HG03521 (cell line): ENCODE measurements around the gene ASIC2.

Experiments
- ATAC-seq: cut with Tn5 transposase; IDR thresholded peaks from one replicate; pipeline ENCODE4 v1.9.1; 2021; ENCODE audit warnings: mild to moderate bottlenecking, moderate library complexity; ENCODE audit not compliant: unreplicated experiment

ASIC2 gene

DNA sequence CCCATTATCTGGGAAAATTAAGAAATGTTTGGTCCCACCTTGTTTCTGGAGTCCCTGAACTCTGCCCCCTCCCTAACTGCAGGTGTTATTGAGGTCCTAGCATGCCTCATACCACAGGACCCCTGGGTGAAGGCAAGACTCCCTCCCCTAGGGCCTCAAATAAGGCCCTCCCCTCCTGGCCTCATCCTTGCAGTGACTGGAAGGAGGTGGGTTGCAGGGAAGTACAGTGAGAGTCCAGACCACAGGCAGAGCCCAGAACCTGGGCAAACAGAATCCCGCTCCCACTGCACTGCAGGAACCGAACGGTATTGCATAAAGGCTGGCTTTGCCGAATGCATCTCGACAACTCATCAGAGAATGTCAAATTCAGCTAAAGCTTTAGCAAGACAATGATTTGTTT, 126.6 kb downstream of the ASIC2 start:
- ATAC-seq: no peak

DNA sequence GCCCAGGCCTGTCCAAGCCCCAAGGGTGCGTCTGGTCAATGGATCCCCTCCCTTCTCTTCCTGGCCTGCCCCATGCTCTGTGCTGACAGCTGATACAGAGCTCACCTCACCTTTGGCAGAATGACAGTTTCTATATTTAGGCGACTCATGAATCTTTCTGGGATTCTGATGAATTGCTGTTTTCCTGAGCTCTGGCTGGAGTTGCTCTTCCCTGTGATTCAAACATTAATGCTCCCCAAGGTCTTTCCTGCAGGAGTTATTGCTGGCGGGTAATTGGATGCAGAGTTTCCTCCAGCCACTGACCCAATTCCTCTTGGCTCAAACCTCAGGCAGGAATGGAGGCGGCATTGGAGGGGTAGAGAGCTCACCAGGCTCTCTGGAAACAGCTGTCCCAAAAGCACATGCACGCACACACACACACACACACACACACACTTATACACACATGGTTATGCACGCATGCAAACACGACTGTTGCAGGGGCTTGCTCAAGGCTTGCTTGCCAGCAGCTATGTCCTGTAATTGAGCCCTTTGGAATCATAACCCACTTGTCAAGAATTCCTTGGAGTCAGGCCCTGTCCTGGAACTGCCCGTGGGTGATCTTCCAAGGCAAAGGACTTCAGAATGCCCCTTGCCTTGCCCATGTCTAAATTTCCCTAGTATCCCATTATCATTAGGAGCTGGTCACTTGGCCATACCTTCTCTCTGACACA, 128.8 kb downstream of the ASIC2 start:
- no peak for ATAC-seq

DNA sequence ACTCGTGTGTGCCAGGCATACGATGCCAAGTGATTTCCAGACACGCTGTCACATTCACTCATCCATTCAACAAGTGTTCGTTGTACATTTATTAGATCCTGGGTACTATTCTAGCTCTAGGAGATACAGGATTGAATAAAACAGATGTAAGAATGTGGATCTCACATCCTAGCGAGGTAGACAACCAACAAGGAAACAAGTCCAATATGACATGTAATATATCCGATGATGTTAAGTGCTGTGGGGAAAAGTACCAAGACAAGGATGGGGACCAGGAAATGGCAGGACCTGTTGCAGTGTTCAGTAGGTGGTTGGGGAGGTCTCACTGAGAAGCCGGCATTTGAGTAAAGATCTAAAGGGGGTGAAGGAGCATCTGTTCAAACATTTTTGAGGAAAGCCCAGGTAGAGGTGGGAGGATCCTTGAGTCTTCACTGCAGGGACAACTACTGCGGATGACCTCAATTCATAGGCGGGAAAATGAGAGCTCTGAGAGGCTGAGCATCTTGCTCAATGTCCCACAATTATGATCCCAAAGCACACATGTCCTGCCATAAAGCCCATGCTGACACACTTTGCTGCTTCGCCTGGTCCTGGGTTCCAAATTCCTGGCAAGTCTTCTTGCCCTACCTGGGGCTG, 129.4 kb downstream of the ASIC2 start:
- ATAC-seq: no peak

DNA sequence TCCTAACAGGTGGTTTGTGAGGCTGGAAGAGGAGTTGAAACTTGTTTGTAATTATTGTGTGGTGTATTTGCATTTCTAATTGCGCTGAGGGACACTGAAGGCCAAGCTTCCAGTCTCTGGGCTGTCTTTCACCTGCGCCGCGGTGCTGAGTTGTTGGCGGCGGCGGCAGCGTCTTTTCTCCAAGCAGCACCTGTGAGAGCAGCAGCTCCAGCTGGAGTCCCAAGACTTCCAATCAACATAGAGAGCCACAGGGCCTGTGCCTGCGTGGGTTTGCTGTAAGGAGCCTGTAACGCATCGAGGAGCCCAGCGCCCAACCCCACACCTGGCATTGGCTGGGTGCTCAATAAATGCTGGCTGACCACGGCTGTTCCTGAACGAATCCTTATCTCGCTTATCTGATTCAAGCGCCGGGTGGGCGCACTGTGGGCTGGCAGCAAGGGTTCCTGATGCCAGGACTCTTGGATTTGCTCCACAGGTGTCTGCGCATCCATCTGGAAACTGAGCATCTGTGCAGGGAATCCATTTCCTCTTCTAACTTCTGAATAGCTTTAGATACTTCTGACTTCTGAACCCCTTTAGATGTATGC, 138.1 kb downstream of the ASIC2 start:
- no peak for ATAC-seq

DNA sequence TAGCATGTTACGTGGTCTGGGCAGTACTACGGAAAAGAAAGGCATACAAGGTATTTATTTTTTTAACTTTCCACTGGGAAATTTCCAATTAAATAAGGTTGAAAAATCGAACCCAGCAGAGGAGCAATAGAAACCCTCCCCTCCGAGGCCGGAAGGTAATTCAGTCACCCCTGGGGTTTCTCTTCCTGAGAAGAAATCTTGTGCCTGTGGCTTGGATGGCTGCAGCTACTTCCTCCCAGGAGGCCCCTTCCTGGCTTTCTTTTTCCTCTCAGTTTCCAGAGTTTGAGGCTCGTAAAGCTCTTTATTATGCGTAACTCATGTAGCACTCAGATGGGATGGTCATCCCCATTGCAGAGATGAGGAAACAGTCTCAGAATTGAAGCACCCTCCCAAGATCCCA, 140.3 kb downstream of the ASIC2 start:
- no peak for ATAC-seq

DNA sequence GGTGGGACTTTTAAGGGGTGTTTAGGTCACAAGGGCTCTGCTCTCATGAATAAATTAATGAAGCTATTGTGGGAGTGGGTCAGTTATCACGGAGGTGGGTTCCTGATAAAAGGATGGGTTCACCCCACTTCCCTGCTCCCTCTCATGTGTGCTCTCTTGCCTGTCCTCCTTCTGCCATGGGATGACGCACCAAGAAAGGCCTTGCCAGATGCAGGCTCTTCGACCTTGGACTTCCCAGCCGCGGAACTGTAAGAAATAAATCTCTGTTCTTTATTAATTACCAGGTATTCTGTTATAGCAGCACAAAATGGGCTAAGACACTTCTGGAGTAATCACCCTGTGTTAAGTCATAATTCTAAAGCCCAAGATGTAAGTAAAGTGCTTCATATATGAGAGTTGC, 141.5 kb downstream of the ASIC2 start:
- ATAC-seq: no peak

DNA sequence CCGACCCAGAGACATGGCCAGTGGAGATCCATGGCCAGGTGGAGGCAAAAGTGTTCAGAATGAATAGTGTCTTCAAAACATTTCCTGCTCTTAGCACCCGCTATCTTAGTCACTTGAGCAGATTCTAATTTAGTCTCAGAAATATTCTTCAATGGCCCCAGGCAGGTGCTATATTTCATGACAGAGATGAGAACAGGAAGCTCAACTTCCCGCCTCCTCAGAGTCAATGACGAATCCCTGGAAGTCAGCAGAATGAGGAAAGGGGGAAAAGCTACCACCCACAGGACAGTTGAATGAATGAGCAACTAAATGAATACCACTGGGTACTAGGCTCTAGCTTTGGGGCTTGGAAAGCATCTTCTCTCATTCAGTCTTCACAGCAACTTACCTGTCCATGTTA, 147.2 kb downstream of the ASIC2 start:
- ATAC-seq: no peak

DNA sequence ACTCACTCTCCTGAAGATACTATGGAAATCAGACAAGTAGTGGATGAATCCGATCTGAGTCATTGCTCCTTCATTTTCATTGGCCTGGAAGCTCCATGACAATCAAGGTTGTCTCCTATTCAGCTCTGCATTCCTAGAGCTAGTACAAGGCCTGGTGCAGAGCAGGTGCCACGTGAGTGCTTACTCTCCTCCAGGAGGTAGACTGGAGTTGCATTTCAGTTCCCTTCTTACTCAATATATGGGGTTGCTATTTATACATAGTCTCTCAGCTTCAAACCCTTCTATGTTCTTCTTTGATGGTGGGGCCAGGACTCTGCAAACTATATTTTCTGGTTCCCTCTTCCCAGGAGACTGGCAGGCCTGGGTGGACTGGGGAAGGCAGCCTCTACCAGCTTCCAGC, 148.3 kb downstream of the ASIC2 start:
- no peak for ATAC-seq

DNA sequence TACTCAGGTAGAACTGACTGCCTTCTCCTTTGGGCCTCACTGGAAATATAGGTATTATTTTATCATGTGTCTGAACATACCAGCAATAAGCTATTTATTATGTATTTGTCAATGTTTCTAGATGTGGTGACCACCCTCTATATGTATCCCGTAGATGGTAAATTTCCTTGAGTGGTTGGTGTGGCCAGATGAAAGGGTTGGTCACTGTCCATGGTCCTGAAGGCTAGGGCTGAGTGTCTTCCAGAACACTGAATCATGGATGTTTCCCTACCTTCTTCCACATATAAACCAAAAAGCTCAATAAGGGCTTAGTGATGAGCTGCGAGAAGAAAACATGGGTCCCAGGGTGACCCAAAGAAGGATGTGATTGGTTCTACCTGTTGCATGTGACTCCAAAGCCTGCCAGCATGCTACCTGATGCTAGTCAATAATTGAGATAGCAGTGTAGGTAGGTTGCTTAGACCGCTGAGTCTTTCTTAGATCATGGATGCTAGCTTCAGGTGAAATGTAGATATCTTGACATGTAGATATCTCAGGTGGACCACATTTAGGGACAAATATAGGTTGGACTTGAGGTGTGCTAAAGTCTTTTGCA, 150.3 kb downstream of the ASIC2 start:
- ATAC-seq: no peak

DNA sequence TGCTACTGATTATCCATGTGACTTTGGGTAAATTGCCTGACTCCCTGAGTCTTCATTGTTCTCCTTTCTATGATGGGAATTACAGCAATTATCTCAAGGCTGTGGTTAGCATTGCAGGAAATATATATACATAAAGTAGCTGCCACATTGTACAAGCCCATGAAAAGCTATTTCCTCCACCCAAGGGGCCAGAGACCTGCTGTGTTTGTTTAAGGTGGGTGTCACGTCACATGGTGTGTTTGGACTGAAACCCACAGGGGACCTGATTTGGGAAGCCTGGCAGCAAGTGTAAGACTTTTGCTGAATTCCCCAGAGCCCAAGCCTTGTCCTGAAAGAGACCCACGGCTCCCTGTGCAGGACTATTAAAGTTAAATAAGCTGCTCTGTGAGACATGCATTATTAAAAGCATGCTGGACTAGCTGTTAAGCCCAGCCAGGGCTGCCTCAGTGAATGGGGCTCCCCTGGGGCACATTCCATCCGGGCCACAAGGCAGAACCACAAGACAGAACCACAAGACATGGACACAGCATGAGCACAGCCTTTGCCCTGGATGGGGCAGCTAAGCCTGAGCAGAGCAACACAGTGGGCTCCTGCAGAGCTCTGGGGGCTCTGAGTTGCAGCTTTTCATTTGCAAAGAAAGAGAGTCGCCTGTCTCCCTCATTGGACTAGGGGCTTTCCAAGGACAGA, 152.5 kb downstream of the ASIC2 start:
- no peak for ATAC-seq

DNA sequence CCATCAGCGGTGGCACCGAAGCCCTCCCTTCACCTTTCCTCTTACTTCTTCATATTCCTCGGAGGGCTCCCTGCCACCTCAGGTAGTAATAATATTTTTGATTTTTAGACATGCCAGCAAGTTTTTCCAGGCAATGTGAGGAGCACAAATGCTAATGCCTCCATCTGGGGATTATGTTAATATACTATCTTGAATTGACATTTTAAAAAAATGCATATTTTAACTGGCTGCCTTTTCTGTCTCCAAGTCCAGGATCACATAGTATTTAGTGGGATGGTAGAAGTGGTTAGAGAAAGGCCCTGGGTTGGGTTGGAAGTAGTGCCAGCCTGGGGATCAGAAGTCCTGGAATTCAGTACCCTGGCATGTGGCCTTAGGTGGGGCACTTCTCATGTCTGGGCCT, 154.5 kb downstream of the ASIC2 start:
- no peak for ATAC-seq

DNA sequence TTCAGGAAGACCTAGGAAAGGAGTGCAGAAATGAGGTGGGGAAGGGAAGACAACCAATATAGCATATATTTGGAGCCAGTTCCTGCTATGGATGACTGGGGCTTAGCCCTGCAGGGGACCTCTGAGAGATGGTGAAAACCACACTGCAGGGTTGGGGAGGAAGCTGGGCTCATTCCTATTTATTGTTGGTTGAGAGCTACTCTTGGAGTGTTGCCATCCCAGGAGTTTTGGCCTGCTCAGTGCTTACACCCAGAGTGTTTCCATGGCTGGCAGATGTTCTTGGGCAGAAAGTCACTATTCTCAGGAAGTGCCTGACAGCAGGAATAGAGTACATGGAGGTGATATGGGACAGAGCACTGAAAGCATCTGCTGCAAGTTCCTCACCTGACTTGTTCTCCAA, 155.7 kb downstream of the ASIC2 start:
- no peak for ATAC-seq

DNA sequence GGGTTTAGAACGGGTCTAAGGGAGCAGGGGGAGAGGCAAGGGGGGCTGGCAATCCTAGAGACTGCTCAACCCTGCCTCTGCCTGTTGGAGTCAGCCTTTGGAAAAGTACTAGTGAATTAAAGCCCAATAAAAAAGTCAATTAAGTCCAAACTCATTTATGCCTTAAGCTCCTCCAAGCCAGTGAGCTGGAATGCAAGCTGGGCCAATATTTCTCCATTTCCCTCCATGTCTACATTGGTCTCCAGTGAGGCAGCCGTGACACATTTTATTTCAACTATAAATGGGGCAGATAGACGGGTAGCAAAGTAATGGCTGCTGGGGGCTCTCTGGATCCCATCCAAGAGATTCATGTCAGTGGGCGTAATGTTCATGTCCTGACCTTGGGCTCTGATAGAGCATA, 157.4 kb downstream of the ASIC2 start:
- ATAC-seq: no peak

DNA sequence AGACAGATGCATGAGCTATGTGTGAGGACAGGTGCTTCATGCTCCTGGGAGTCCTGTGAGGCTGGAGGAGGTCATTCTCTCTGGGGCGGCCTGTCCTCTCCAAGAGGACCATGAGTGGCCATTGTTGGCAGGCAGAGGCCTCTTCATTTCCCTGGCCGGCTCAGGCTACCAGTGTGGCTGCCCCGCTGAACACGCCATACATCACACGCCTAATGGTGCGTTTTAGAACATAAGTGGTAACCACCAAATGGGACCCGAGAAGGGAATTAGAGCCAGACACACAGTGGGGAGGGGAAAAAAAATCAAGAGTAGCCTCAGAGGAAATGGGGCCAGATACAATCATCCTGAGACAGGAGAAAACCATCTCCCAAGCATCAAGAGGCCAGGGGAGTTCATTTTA, 161.5 kb downstream of the ASIC2 start:
- no peak for ATAC-seq

DNA sequence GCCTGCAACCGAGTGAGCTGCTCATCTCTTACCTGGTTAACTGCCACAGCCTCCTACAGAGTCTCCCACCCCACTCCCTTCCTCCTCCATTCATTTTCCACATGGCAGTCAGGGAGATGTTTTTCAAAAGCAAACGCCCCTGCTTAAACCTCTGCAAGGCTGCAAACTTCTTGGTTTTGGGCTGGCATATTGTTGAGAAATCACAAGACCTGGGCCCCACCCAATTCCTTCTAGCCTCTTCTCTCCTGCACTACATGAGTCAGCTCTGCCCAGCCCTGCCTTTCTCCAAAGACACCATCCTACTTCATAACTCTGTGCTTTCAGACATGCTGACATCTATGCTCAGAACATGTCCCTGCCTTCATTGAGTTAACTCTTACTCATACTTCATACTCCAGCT, 165.4 kb downstream of the ASIC2 start:
- ATAC-seq: no peak

DNA sequence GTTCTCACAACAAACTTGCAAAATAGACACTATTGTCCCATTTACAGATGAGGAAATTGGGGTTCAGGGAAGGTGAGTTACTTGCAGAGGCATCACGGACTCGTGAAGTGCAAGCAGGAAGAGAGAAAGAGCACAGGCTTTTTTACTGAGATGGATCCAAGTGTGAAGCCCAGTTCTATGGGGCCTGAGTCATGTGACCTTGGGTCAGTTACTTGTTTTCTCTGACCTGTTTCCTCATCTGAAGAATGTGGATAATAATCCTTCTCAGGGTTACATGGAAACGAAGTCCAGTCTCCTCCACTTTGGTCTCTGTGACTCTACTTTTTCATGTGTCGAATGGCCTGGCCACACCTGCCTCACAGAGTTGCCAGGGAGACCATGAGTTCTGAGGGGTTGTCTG, 167.0 kb downstream of the ASIC2 start:
- ATAC-seq: no peak

DNA sequence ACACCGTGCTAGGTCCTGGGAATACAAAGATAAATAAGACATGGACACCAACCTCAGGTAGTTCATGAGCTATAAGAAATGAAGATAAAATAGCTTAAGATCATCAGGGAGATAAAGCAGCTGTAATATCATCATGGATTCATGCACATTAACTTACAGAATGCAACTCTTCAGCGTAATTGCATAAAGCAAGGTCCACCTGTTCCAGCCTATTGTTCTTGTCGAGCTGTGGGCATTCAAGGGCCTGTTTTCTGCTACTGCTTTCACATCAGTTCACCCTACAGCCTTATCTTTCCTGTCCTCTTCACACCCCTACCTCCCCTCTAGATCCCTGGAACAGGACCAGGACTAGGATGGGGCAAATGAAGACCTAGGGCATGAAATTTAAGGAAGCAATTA, 167.5 kb downstream of the ASIC2 start:
- no peak for ATAC-seq

DNA sequence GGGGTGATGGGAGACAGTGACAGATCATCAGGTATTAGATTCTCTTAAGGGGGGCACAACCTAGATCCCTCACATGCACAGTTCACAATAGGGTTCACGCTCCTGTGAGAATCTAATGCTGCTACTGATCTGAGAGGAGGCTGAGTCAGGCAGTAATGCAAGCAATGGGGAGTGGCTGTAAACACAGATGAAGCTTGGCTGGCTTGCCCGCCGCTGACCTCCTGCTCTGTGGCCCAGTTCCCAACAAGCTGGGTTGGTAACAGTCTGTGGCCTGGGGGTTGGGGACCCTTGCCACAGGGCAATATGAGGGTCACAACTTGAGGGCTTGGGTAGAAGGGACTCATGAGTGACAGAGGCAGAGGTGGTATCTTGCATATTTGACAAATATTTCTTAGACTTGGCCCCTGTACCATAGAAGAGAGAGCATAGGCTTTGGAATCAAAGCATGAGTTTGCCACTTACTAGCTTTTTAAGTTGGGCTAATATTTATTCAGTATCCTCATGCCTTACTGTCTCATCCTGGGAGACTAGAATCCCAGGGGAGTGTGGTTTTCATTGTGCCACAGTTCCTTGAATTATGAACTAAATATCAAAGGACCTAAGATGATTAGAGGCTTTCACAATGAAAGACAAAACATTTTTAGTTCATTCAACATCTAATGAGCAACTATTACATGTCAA, 168.1 kb downstream of the ASIC2 start:
- no peak for ATAC-seq

DNA sequence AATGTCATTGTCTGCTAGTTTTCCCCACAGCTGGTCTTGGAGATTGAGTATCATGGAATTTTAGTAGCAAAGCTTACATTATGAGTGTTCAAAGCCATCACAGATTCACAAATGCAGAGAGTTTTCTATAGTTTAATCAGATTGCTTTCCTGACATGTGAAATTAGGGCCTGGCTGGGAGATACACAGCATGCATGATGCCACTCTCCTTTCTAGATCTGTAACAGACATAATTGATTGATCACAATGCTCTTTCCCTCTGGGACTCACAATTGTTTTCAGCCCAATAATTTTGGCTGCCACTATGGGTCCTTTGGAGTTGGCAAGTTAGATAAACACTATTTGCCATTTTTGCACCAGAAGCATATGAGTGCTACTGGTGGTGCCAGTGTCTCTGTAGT, 168.9 kb downstream of the ASIC2 start:
- no peak for ATAC-seq

DNA sequence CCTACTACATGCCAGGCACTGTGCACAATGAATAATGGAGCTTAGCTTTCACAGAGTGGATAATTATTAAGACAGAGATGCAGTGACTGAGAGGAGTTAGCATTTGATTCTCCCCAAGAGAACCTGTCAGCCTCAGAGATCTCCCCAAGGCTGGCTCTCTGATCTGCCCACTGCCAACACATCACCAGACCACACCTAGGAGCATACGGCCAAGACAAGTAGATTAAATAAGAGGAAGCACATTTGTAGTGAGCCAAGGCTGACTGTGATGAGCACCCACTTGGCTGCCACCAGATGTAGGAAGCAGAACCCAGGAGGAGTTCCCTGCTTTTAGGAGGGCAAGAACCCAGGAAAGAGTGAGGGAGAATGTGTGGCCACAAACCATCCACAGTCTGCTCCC, 171.3 kb downstream of the ASIC2 start:
- ATAC-seq: no peak

DNA sequence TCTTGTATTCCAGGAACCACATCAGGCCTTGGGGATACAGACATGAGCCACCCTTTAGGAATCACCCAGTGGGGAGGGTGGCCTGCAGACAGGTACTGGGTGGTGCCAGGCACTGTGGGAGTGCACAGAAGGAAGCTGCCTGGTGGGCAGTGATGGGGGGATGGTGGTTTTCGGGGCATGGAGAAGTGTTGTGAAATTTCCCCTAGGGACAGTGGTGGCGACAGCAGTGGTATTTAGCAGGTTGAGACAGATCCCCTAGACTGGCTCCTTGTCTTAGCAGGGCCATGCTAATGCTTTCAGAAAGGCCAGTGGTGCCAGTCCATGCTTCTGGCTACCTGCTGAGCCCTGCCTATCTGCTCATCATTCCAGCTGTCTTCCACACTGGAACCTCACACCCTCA, 171.8 kb downstream of the ASIC2 start:
- no peak for ATAC-seq
